GM12891 (cell line): Measurements from ENCODE around the gene APOBEC3F.
"Not testable (repeated sequence)": the region's sequence is repeated elsewhere in the genome, so short reads cannot be mapped to it uniquely, and the experiment has no call there.

Source experiments
- DNase-seq: peaks from one replicate; pipeline ENCODE4 v3.0.0; 2011; ENCODE audit warnings: low spot score; ENCODE audit not compliant: insufficient read length
- FAIRE-seq: peaks from 2 replicates; lab custom pipeline; 2011; peaks lifted over from hg19 to GRCh38; lab: Jason Lieb, UNC
- PAX5 ChIP-seq: IDR thresholded peaks from 2 replicates; pipeline ENCODE4 v1.6.1; 2011; ENCODE audit warnings: low read length, moderate library complexity, mild to moderate bottlenecking; ENCODE audit not compliant: insufficient read depth, severe bottlenecking
- POLR2A ChIP-seq: IDR thresholded peaks from 2 replicates; pipeline ENCODE4 v1.6.1; 2011; ENCODE audit warnings: low read depth, low read length, control low read depth
- POLR2AphosphoS5 ChIP-seq: IDR thresholded peaks from 2 replicates; pipeline ENCODE4 v1.6.1; 2011; ENCODE audit warnings: low read depth, low read length, control low read depth
- POU2F2 ChIP-seq: IDR thresholded peaks from 2 replicates; pipeline ENCODE4 v1.6.1; 2011; ENCODE audit warnings: low read depth, mild to moderate bottlenecking, control low read depth, low read length, moderate library complexity
- SPI1 ChIP-seq: IDR thresholded peaks from 2 replicates; pipeline ENCODE4 v1.6.1; 2011; ENCODE audit warnings: low read depth, low read length, control low read depth
- TAF1 ChIP-seq: IDR thresholded peaks from 2 replicates; pipeline ENCODE4 v1.6.1; 2011; ENCODE audit warnings: low read depth, low read length, control low read depth

The APOBEC3F gene

GRCh38 chr22:39028281-39028680 is 12.4 kb upstream of the APOBEC3F start:
- TF ChIP-seq SPI1 (no peak), POLR2AphosphoS5 (no peak), POU2F2 (no peak), POLR2A (no peak), TAF1 (no peak), PAX5 (no peak)
- no peak for FAIRE-seq
- no peak for DNase-seq

DNA sequence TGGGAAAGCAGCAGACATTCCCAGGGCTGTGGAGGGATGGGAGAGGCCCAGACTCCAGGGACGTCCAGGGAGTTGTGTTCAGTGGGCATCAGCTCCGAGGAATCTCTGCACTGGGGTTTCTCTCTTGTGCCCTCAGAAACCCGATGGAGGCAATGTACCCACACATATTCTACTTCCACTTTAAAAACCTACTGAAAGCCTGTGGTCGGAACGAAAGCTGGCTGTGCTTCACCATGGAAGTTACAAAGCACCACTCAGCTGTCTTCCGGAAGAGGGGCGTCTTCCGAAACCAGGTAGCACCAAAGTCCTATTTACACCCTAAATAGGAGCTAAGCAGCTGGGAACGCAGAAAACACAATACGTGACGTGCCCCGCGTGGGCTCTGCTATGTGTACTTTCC is 11.4 kb upstream of the APOBEC3F start:
- no peak for TF ChIP-seq PAX5
- DNase-seq (no peak), FAIRE-seq (no peak)

DNA sequence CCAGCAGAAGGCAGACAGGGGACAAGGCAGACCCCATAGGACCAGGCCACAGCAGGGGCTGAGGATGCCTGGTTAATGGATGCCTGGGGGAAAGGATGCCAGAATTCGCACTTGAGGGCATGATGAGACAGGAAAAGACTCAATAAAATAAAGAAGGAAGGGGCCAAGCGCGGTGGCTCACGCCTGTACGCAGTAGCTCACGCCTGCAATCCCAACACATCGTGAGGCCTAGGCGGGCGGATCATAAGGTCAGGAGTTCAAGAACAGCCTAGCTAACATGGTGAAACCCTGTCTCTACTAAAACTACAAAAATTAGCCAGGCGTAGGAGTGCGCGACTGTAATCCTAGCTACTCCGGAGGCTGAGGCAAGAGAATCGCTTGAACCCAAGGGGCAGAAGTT is 10.0 kb upstream of the APOBEC3F start:
- TF ChIP-seq POU2F2 (no peak), TAF1 (no peak), POLR2AphosphoS5 (no peak), PAX5 (no peak), SPI1 (no peak), POLR2A (no peak)
- DNase-seq (no peak), FAIRE-seq (no peak)

GRCh38 chr22:39031434-39032295 is 9.0 kb upstream of the APOBEC3F start:
- DNase-seq: not testable (repeated sequence)
- peak; percentile 77 for FAIRE-seq

- FAIRE-seq, DNase-seq: not testable (repeated sequence)
These were observed 3.6 kb upstream of the APOBEC3F start for GRCh38 chr22:39037071-39037470.

DNA sequence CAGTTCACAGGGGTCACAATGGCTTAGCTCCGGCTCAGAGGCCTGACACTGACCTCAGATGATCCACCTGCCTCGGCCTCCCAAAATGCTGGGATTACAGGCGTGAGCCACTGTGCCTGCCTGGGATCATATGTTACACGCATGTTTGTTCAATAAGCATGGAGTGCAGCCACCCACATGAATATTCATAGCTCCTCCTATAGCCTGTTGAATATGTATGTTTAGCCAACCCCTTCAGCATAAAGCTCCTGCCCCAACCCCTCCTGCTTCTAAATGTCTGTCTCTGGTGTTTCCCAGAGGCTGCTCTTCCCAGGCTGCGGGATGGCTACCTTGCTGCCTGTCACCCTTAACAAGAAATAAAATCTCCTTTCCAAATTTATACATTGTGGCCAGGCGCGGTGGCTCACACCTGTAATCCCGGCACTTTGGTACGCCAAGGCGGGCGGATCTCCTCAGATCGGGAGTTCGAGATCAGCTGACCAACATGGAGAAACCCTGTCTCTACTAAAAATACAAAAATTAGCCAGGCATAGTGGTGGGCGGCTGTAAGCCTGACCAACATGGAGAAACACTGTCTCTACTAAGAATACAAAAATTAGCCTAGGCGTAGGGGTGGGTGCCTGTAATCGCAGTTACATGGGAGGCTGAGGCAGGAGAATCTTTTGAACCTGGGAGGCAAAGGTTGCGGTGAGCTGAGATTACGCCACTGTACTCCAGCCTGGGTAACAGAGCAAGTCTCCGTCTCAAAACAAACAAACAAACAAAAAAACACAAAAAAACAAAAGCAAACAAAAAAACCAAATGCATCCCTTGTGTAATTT is 1.1 kb upstream of the APOBEC3F start:
- TF ChIP-seq TAF1 (no peak), SPI1 (no peak), POU2F2 (peak; percentile 94), PAX5 (no peak), POLR2A (no peak), POLR2AphosphoS5 (no peak)
- no peak for DNase-seq
- no peak for FAIRE-seq

DNA sequence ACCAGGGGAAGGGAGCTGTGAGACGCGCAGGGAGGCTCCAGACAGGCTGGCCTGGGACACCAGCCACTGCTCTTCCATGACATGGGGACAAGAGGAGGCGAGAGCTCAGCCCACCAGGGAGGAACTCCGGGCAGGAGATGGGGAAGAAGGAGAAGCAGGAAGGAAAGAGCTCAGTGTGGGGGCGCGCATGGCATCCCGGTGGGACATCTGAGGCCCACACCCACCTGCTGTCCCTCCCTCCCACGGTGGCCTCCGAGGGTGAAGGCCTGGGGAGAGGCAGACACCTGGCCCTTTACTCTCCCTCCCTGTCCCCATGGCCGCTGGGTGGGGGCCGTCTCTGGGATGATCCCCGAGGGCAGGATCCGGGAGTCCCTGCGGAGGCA is 518 bp upstream of the APOBEC3F start:
- FAIRE-seq, DNase-seq: not testable (repeated sequence)

DNA sequence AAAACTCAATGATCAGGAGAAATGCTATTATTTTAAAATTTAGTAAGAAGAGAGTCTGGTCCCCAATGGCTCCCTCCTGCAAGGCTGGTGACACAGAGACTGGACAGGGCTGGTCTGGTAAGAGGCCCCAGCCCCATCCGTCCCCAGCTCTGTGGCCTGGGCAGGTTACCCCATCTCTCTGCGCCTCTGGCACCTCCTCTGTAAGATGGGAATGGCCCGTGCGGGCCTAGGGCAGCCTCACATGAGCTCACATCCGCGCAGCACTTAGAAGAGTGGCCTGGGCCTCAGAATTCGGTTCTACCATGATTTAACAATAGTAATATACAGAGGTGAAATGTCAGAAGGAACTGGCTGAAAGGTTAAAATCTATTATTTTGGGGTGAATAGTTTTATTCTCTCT is 1.2 kb downstream of the APOBEC3F start:
- DNase-seq: no peak
- FAIRE-seq: no peak
- TF ChIP-seq PAX5 (no peak), POU2F2 (no peak), POLR2AphosphoS5 (no peak), TAF1 (no peak), POLR2A (no peak), SPI1 (no peak)

DNA sequence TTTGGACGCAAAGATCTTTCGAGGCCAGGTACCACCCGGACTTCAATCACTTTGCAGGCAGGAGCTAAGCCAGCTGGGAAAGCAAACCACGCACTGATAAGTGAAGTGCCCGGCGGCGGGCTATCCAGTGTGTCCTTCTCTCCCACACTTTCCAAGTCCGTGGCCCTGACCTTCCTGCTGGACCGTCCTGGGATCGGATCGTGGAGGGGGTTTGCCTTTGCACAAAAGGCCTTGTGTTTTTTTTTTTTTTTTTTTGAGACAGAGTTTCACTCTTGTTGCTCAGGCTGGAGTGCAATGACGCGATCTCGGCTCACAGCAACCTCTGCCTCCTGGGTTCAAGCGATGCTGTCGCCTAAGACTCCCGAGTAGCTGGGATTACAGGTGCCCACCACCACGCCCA is 2.4 kb downstream of the APOBEC3F start:
- not testable (repeated sequence) for DNase-seq, FAIRE-seq

DNA sequence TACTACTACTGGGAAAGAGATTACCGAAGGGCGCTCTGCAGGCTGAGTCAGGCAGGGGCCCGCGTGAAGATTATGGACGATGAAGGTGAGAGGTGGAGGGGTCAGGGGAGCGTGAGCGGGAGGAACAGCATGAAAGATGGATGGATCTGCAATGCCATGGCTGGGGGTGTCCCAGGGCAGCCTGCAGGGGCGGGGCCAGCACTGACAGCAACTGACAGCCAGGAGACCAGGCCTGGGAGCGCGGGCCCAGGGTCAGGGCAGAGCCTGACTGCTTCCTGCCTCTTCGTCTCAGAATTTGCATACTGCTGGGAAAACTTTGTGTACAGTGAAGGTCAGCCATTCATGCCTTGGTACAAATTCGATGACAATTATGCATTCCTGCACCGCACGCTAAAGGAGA is 4.5 kb downstream of the APOBEC3F start:
- DNase-seq, FAIRE-seq: not testable (repeated sequence)

GRCh38 chr22:39049486-39049885 is 8.8 kb downstream of the APOBEC3F start:
- FAIRE-seq, DNase-seq: not testable (repeated sequence)

GRCh38 chr22:39051844-39052495 is 11.3 kb downstream of the APOBEC3F start:
- not testable (repeated sequence) for DNase-seq

More at GRCh38 chr22:39051844-39052495, 11.3 kb downstream of the APOBEC3F start:
- FAIRE-seq: not testable (repeated sequence)
